ENCODE measurements around the gene GMCL1. TPM values are rescaled to one million over a fixed set of nuclear protein-coding genes. Genes with fewer than 3 reads are reported as not detected.

GMCL1 gene
- total and polyA plus RNA-seq, 2 donors from 2014 or later: 6.3 to 14.0 TPM

GRCh38 chr2:69797836-69798289 is 31.6 kb upstream of the GMCL1 start:
- no peaks in the 10 kb centered on the region for H3K9me3 ChIP-seq (ENCODE audit: control insufficient read depth in 2 of 3, insufficient read depth in 1 of 3, low read length in 3 of 3)
- H3K9ac ChIP-seq (ENCODE audit: low read length in 3 of 3): peak overlapping the region in 2 of 3 donors; percentile 27 to 63
- peak overlapping the region in 1 of 3 donors; percentile 80 for H3K4me3 ChIP-seq (ENCODE audit: low read length in 3 of 3)
- FAIRE-seq: no peak
- H3K36me3 ChIP-seq (ENCODE audit: control insufficient read depth in 2 of 3, insufficient read depth in 3 of 3, low read length in 3 of 3): no peaks in the 10 kb centered on the region
- H3K27ac ChIP-seq (ENCODE audit: low read depth in 2 of 2, low read length in 2 of 2): peak overlapping the region; percentile 69 to 92
- TF ChIP-seq CTCF (IDR thresholded peaks at IDR 0.05; ENCODE audit: borderline replicate concordance, extremely low read depth, insufficient read depth): no peak
- DNase-seq: no peak
- intact Hi-C loops (cut with DNase I): no loop called here
- H3K4me1 ChIP-seq (ENCODE audit: control insufficient read depth in 2 of 3, insufficient read depth in 2 of 3, low read depth in 1 of 3, low read length in 3 of 3): peaks cover 9 to 23% (median 20%) of the 10 kb centered on the region in 3 donors
- no peaks in the 10 kb centered on the region for H3K27me3 ChIP-seq (ENCODE audit: control insufficient read depth, insufficient read depth, low read length)

- peak overlapping the region; percentile 49 to 70 (median 56) for H3K9ac ChIP-seq (ENCODE audit: low read length in 3 of 3)
- no peaks in the 10 kb centered on the region for H3K36me3 ChIP-seq (ENCODE audit: control insufficient read depth in 2 of 3, insufficient read depth in 3 of 3, low read length in 3 of 3)
- H3K27me3 ChIP-seq (ENCODE audit: control insufficient read depth, insufficient read depth, low read length): no peaks in the 10 kb centered on the region
- DNase-seq (peak in 4 of 5 donors; percentile 45 to 87 (median 76)), FAIRE-seq (no peak)
- intact Hi-C loops (cut with DNase I): no loop called here
- no peaks in the 10 kb centered on the region for H3K9me3 ChIP-seq (ENCODE audit: control insufficient read depth in 2 of 3, insufficient read depth in 1 of 3, low read length in 3 of 3)
- no peak for TF ChIP-seq CTCF (IDR thresholded peaks at IDR 0.05; ENCODE audit: borderline replicate concordance, extremely low read depth, insufficient read depth)
- H3K27ac ChIP-seq (ENCODE audit: low read depth in 2 of 2, low read length in 2 of 2): peak overlapping the region; percentile 69 to 92
- peaks cover 9 to 20% (median 20%) of the 10 kb centered on the region in 3 donors for H3K4me1 ChIP-seq (ENCODE audit: control insufficient read depth in 2 of 3, insufficient read depth in 2 of 3, low read depth in 1 of 3, low read length in 3 of 3)
- H3K4me3 ChIP-seq (ENCODE audit: low read length in 3 of 3): peak overlapping the region; percentile 43 to 80 (median 58)
Measured at GRCh38 chr2:69798290-69798908, 31.1 kb upstream of the GMCL1 start.

DNA sequence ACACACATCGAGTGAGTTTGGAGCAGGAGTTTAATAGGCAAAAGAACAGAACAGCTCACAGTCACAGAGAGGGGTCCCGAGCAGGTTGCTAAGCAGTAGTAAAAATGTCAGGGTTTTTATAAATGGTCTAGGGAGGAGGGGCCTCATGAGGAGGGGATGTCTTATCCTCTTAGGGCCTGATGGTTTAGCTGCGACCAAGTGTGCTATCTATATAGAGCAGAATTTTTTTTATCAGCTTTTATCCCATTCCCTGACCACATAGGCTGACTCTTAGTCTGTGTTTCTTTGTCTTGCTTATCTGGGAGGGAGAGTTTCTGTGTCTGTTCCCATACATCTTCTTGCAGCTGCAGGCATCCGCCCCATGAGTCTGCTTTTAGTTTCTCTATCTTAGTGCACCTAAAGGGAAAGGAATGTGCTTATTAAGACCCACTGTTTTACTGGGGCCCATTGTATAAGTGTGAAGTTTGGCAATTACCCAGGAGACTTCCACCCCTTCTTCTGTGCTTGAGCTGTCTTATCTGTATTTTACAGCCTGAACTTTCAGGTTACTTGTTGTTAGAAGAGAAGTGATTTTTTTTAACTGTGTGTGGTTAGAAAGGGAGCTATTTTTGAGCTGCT is 30.4 kb upstream of the GMCL1 start:
- FAIRE-seq: no peak
- H3K27ac ChIP-seq (ENCODE audit: low read depth in 2 of 2, low read length in 2 of 2): peak overlapping the region; percentile 69 to 92
- H3K9ac ChIP-seq (ENCODE audit: low read length in 3 of 3): peak overlapping the region; percentile 49 to 70 (median 56)

More for the DNA sequence above, 30.4 kb upstream of the GMCL1 start:
- TF ChIP-seq CTCF (IDR thresholded peaks at IDR 0.05; ENCODE audit: borderline replicate concordance, extremely low read depth, insufficient read depth): no peak
- peak overlapping the region; percentile 43 to 80 (median 58) for H3K4me3 ChIP-seq (ENCODE audit: low read length in 3 of 3)
- intact Hi-C loops (cut with DNase I): no loop called here
- peak in 4 of 5 donors; percentile 60 to 93 (median 80) for DNase-seq
- H3K27me3 ChIP-seq (ENCODE audit: control insufficient read depth, insufficient read depth, low read length): no peaks in the 10 kb centered on the region
- no peaks in the 10 kb centered on the region for H3K9me3 ChIP-seq (ENCODE audit: control insufficient read depth in 2 of 3, insufficient read depth in 1 of 3, low read length in 3 of 3)
- H3K4me1 ChIP-seq (ENCODE audit: control insufficient read depth in 2 of 3, insufficient read depth in 2 of 3, low read depth in 1 of 3, low read length in 3 of 3): peaks cover 9 to 20% (median 17%) of the 10 kb centered on the region in 3 donors
- H3K36me3 ChIP-seq (ENCODE audit: control insufficient read depth in 2 of 3, insufficient read depth in 3 of 3, low read length in 3 of 3): no peaks in the 10 kb centered on the region
